ENCODE data around the gene SLC16A10.
A peak's percentile ranks its signal among the peaks of the same experiment; 100 is the strongest.

SLC16A10 gene

DNA sequence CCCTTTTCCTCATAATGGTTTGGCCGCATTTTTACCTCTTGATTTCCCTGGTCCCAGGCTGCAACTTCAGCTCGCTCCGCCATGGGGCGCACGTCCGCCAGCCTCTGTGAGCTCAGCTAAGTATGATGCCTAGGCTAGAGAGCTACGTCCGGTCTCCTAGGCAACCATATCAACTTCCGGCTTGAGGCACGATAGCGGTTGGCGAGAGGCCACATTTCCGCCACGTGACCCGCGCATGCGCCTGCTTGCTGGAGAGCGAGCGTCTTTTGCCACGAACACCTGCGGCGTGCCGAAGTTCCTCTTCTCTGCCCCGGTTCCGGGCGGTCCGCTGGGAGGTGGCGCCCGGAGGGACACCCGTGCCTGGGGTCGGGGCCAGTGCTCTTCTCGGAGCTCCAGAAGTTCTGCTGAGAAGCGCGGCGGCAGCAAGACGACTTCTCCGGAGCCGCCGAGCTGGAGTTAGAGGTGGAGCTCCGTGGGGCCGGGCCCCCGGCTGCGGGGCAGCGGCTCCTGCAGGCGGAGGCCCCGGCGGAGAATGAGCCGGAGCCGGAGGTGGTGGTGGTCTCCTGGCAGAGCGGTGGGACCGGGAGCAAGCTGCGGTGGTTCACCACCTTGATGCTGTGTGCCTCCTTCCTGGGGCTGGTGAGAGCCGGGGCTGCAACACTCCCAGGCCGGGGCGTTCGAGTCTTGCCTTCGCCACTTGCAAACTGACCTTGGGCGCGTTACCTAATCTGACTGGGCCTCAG lies 172.0 kb downstream of the SLC16A10 start:
- DNase-seq (ENCODE audit: low read depth in 2 of 2), result peak; percentile 97 to 99

DNA sequence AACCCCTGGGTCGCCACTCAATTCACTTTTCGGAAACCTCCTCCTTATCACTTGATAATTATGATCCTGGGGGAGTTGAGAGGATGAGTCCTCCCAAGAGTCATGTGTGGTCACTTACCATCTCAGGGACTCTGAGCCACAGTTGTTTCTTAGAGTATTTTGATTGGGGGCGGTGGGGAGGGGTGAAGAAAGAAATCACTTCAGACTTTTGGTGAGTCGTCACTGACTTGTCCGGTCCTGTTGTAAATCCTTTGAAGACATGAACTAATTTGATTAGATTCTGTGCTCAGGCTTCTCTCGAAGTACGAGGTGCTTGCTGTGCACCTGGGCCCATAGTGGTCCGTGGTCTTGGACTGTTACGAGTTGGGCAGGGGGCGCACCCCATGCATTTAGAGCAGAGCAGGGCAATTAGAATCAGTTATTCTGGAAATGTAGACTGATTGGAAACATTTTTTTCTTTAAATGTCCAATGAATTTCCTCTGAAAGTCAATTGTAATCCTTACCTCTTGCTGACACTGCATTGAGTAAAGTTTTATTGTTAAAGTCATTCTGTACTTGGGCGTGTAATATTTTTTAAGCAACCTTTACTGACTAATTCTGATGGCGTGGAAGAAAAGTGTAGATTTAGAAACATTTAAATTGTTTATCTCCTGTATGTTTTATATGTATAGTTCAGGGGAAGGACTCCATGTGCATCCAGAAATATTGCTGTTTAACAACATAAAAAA lies 173.4 kb downstream of the SLC16A10 start:
- DNase-seq (ENCODE audit: low read depth in 2 of 2), result no peak

GRCh38 chr6:111263837-111264236 lies 176.5 kb downstream of the SLC16A10 start:
- DNase-seq (ENCODE audit: low read depth in 2 of 2), result no peak

DNA sequence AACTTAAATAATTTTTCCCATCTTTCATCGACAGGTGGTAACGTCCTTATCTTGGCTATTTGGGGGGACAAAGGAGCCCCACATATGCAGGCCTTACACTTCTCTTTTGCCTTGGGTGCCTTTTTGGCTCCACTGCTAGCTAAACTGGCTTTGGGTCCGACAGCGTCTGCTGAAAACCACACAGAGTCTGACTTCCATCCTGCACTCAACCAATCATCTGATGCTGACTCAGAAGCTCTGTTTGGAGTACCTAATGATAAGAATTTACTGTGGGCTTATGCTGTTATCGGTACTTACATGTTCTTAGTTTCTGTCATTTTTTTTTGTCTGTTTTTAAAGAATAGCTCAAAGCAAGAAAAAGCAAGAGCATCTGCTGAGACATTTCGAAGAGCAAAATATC lies 178.5 kb downstream of the SLC16A10 start:
- DNase-seq (ENCODE audit: low read depth in 2 of 2), result no peak

- DNase-seq (ENCODE audit: low read depth in 2 of 2), result no peak
These were observed 179.0 kb downstream of the SLC16A10 start for GRCh38 chr6:111266276-111266675.

- no peak for DNase-seq (ENCODE audit: low read depth in 2 of 2)
These were observed 180.5 kb downstream of the SLC16A10 start for GRCh38 chr6:111267764-111268333.

DNA sequence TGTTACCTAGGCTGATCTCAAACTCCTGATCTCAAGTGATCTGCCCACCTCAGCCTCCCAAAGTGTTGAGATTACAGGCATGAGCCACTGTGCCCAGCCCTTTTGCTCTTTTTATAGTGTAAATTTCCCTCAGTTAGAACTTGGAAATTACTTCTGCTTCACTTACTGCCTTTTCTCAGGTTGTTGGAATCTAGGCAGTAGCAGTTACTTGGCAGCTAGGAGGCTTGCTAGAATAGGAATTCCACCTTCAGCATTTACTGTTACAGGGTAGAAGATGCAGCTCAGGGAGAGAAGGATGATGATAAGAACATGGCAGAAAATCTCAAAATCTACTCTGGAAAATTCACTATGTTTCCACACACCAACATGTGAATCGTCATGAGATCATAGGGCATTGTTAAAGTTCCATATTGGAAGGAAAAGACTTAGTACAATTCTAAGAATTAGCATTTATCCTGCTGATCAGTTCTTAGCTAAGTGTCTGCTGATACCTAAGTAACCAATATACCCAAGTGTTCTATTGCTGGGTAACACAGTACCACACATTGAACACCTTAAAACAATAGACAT lies 182.2 kb downstream of the SLC16A10 start:
- no peak for DNase-seq (ENCODE audit: low read depth in 2 of 2)

- no peak for DNase-seq (ENCODE audit: low read depth in 2 of 2)
These were observed 182.8 kb downstream of the SLC16A10 start for GRCh38 chr6:111270121-111270520.

DNA sequence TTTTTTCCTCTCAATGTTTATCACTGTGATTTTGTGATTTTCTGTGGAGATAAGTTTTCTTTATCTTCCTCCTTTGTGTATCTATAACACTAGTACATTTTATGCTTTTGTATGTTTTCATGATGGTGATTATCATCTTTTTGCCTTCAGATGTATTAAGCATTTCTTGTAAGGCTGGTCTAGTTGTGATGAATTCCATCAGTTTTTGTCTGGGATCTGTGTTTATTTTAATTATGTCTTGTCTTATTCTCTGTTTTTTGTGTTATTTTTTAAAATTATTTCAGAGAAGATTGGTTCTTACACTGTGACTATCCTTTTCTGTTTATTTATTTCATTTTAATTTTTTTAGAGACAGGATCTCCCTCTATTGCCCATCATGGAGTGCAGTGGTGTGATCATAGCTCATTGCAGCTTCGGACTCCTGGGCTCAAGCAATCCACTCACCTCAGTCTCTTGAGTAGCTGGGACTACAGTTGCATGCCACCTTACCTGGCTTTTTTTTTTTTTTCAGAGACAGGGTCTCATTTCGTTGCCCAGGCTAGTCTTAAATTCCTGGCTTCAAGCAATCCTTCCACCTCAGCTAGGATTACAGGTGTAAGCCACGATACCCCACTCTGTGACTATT lies 187.4 kb downstream of the SLC16A10 start:
- no peak for DNase-seq (ENCODE audit: low read depth in 2 of 2)

DNA sequence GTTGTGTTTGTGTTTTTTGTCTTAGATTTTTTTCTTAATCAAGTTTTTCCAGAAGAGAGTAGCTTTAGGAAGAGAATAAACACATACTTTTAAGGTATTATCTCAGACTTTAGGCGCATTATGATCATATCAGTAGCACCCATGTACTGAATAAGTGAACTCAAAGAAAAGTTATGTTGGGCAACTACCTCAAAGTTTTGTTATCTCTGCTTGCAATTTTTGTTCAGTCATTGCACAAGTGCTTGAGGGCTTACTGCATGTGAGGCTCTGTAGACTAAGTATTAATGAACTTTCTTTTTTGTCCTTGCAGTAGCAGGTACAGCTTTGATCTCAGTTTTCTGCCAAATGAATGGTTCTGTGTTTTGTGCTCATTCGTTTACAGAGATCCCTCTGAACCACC lies 189.0 kb downstream of the SLC16A10 start:
- DNase-seq (ENCODE audit: low read depth in 2 of 2), result no peak

DNA sequence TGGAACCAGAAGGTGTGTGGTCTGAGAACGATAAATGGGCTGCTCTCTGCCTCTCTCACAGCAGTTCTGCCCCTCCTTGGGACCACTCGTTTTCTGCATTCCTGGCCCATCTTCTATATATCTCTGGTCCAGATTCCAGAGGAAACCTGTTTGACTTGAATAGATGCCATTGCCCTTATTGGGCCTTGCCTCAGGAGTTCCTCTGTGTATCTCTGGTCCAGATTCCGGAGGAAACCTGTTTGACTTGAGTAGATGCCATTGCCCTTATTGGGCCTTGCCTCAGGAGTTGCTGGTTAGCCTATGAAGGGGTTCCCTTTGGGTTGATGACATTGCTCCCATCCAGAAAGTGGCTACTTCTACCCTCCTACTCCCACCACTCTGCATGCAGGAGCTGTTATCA lies 189.4 kb downstream of the SLC16A10 start:
- DNase-seq (ENCODE audit: low read depth in 2 of 2), result no peak

GRCh38 chr6:111277819-111278218 lies 190.5 kb downstream of the SLC16A10 start:
- DNase-seq (ENCODE audit: low read depth in 2 of 2), result no peak

- no peak for DNase-seq (ENCODE audit: low read depth in 2 of 2)
These were observed 191.4 kb downstream of the SLC16A10 start for GRCh38 chr6:111278731-111279130.

DNA sequence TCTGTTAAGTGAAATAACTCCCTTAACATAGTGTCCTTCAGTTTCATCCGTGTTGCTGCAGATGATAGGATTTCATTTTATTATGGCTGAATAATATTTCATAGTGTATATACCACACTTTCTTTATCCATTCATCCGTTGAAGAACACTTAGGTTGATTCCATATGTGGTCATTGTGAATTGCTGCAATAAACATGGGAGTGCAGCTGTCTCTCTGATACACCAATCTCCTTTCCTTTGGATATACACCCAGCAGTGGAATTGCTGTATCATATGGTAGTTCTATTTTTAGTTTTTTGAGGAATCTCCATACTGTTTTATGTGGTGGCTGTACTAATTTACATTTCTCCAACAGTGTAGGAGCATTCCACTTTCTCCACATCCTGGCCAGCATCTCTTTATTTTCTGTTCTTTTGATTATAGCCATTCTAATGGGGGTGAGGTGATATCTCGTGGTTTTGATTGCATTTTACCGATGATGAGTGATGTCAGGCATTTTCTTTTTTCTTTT lies 193.2 kb downstream of the SLC16A10 start:
- DNase-seq (ENCODE audit: low read depth in 2 of 2), result no peak

All from stimulated activated CD8-positive, alpha-beta memory T cell treated with anti-CD3 and anti-CD28 coated beads, Interleukin-7, amount 100 ng/mL, for 1 hour (primary cell).